ENCODE results near the gene PLEKHM3.
A peak's percentile ranks its signal among the peaks of the same experiment; 100 is the strongest.

Gene PLEKHM3

GRCh38 chr2:208025037-208025813, at the start of gene PLEKHM3:
TSS of gene PLEKHM3 (minus strand) at chr2:208025527. CDS start at chr2:208001639, 23,888 bp downstream.
- peak; percentile 90 for DNase-seq (ENCODE audit: low read depth)

GRCh38 chr2:208074610-208075356, 49.5 kb upstream of the PLEKHM3 start:
- DNase-seq (ENCODE audit: low read depth) = no peak

GRCh38 chr2:208072250-208072892, 47.0 kb upstream of the PLEKHM3 start:
- peak; percentile 72 for DNase-seq (ENCODE audit: low read depth)

GRCh38 chr2:208069186-208069585, 43.9 kb upstream of the PLEKHM3 start:
- no peak for DNase-seq (ENCODE audit: low read depth)

- DNase-seq (ENCODE audit: low read depth) = no peak
Observed at GRCh38 chr2:208066016-208066415, 40.7 kb upstream of the PLEKHM3 start.

- no peak for DNase-seq (ENCODE audit: low read depth)
Observed at GRCh38 chr2:208065476-208065875, 40.1 kb upstream of the PLEKHM3 start.

GRCh38 chr2:208064220-208064961, 39.1 kb upstream of the PLEKHM3 start:
- DNase-seq (ENCODE audit: low read depth) = peak; percentile 92

GRCh38 chr2:208062961-208063360, 37.6 kb upstream of the PLEKHM3 start:
- DNase-seq (ENCODE audit: low read depth) = no peak

GRCh38 chr2:208062113-208062512, 36.8 kb upstream of the PLEKHM3 start:
- peak; percentile 60 for DNase-seq (ENCODE audit: low read depth)

GRCh38 chr2:208057108-208057507, 31.8 kb upstream of the PLEKHM3 start:
- DNase-seq (ENCODE audit: low read depth) = no peak

- DNase-seq (ENCODE audit: low read depth) = no peak
Observed at GRCh38 chr2:208049441-208049840, 24.1 kb upstream of the PLEKHM3 start.

GRCh38 chr2:208049006-208049405, 23.7 kb upstream of the PLEKHM3 start:
- no peak for DNase-seq (ENCODE audit: low read depth)

GRCh38 chr2:208047840-208048239, 22.5 kb upstream of the PLEKHM3 start:
- DNase-seq (ENCODE audit: low read depth) = no peak

GRCh38 chr2:208046686-208047085, 21.4 kb upstream of the PLEKHM3 start:
- DNase-seq (ENCODE audit: low read depth) = peak; percentile 53

- DNase-seq (ENCODE audit: low read depth) = no peak
Observed at GRCh38 chr2:208042450-208042849, 17.1 kb upstream of the PLEKHM3 start.

- DNase-seq (ENCODE audit: low read depth) = peak; percentile 73
Observed at GRCh38 chr2:208042041-208042440, 16.7 kb upstream of the PLEKHM3 start.

- DNase-seq (ENCODE audit: low read depth) = peak; percentile 82
Observed at GRCh38 chr2:208040199-208041171, 15.2 kb upstream of the PLEKHM3 start.

- no peak for DNase-seq (ENCODE audit: low read depth)
Observed at GRCh38 chr2:208039376-208040110, 14.2 kb upstream of the PLEKHM3 start.

GRCh38 chr2:208037564-208038487, 12.5 kb upstream of the PLEKHM3 start:
- DNase-seq (ENCODE audit: low read depth) = no peak
